Middle frontal gyrus (tissue), 1 donor: Measurements from ENCODE around the gene LRRC37B.
"Not testable (repeated sequence)": the region's sequence is repeated elsewhere in the genome, so short reads cannot be mapped to it uniquely, and the experiment has no call there.

Experiments used
- DNase-seq: peaks from one replicate; pipeline ENCODE4 v3.0.0-alpha.2; 2015; ENCODE audit warnings: low spot score; ENCODE audit errors: extremely low spot score

Gene LRRC37B

GRCh38 chr17:32006957-32007462, at the start of gene LRRC37B:
Gene LRRC37B, plus strand, starts transcription at chr17:32007383. Its CDS starts 14,010 bp downstream, at chr17:32021393.
- peak; percentile 68 for DNase-seq

- not testable (repeated sequence) for DNase-seq
These were observed 43.1 kb upstream of the LRRC37B start for GRCh38 chr17:31964131-31964530.

GRCh38 chr17:31967648-31968047, 39.5 kb upstream of the LRRC37B start:
- no peak for DNase-seq

GRCh38 chr17:31970416-31970815, 36.8 kb upstream of the LRRC37B start:
- not testable (repeated sequence) for DNase-seq

GRCh38 chr17:31974269-31975071, 32.7 kb upstream of the LRRC37B start:
- not testable (repeated sequence) for DNase-seq

GRCh38 chr17:31975391-31975790, 31.8 kb upstream of the LRRC37B start:
- not testable (repeated sequence) for DNase-seq

- DNase-seq: not testable (repeated sequence)
These were observed 15.4 kb upstream of the LRRC37B start for GRCh38 chr17:31991821-31992220.

GRCh38 chr17:31997005-31997404, 10.2 kb upstream of the LRRC37B start:
- no peak for DNase-seq

GRCh38 chr17:32007463-32008298, 498 bp downstream of the LRRC37B start:
- DNase-seq: no peak

- no peak for DNase-seq
These were observed 2.0 kb downstream of the LRRC37B start for GRCh38 chr17:32009262-32009542.

- no peak for DNase-seq
These were observed 2.9 kb downstream of the LRRC37B start for GRCh38 chr17:32010114-32010513.

- no peak for DNase-seq
These were observed 8.2 kb downstream of the LRRC37B start for GRCh38 chr17:32015245-32016013.

- no peak for DNase-seq
These were observed 9.0 kb downstream of the LRRC37B start for GRCh38 chr17:32016231-32016630.

GRCh38 chr17:32019228-32019627, 12.0 kb downstream of the LRRC37B start:
- no peak for DNase-seq

GRCh38 chr17:32020943-32021614, 13.9 kb downstream of the LRRC37B start:
- DNase-seq: no peak

GRCh38 chr17:32021615-32021955, 14.4 kb downstream of the LRRC37B start:
- DNase-seq: no peak

- not testable (repeated sequence) for DNase-seq
These were observed 15.4 kb downstream of the LRRC37B start for GRCh38 chr17:32022554-32022953.

- DNase-seq: not testable (repeated sequence)
These were observed 20.1 kb downstream of the LRRC37B start for GRCh38 chr17:32027271-32027670.

- DNase-seq: no peak
These were observed 26.0 kb downstream of the LRRC37B start for GRCh38 chr17:32033223-32033622.

- DNase-seq: not testable (repeated sequence)
These were observed 26.6 kb downstream of the LRRC37B start for GRCh38 chr17:32033812-32034211.

GRCh38 chr17:32040246-32040645, 33.1 kb downstream of the LRRC37B start:
- not testable (repeated sequence) for DNase-seq
